Measurements from ENCODE around the gene NQO1.

Gene NQO1

DNA sequence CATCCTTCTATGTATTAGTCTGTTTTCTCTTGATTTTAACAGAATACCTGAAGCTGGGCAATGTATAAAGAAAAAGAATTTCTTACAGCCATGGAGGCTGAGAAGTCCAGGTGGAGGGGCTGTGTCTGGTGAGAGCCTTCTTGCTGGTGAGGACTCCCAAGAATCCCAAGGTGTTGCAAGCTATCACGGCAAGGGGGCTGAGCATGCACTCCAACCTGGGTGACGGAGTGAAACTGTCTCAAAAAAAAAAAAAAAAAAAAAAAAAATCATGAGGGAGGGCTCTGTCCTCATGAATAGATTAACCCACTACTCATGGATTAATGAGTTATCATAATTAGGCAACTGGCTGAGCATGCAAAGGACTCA, 19.4 kb downstream of the NQO1 start:
- TF ChIP-seq POLR2A (IDR thresholded peaks at IDR 0.05; ENCODE audit: low read length) (no peak), GATA1 (IDR thresholded peaks at IDR 0.05; ENCODE audit: low read depth, low read length) (no peak)
- no peak for DNase-seq

DNA sequence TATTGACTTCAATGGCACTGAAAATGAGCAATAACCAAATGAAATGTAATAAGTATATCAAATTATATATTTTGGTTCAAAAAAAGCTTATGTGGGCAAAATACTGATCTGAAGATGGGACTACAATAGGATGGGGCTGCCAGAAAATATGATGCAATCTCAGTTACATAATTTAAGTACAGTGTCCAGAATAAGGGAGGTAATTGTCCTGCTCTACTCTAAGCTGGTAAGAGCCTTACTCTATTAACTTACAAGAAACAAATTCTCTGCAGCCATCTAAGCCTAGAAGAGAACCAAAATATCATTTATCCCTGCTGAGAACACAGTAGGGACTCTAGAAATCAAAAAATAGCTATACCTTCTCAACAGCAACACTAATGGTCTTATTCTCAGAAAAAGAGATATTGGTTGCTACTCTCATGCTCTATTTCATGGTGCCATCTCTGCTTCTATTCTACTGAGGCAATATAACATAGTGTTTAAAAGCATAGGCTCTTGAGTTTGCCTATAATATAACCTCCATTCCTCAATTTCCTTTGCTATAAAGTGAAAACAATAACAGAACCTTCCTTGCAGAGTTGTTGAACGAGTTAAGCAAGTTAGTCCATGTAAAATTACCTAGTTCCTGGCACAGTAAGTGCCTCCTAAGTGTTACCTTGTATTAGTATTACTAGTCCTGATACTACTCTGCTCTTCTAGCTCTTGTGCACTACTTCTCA, 19.9 kb downstream of the NQO1 start:
- TF ChIP-seq GATA1 (IDR thresholded peaks at IDR 0.05; ENCODE audit: low read depth, low read length) (no peak), POLR2A (IDR thresholded peaks at IDR 0.05; ENCODE audit: low read length) (no peak)
- no peak for DNase-seq

DNA sequence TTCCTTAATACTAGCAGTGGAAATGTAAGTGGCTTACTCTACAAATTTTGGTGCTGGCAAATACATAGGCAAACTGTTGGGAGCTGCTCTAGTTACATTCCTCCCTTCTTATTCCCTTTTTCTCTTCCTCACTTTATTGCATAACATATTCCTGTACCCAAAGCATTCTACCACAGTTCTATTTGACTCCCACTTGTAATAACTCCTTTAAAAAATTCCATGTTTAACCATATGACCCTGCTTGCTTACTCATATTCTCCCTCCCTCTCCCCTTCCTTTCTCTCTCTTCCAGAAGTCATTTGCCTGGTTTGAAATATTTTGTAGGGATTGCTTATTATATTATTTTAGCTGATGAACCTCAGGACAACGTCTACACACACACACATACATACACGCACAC, 22.7 kb downstream of the NQO1 start:
- TF ChIP-seq POLR2A (IDR thresholded peaks at IDR 0.05; ENCODE audit: low read length), result no peak
- TF ChIP-seq GATA1 (IDR thresholded peaks at IDR 0.05; ENCODE audit: low read depth, low read length), result no peak
- DNase-seq, result no peak

DNA sequence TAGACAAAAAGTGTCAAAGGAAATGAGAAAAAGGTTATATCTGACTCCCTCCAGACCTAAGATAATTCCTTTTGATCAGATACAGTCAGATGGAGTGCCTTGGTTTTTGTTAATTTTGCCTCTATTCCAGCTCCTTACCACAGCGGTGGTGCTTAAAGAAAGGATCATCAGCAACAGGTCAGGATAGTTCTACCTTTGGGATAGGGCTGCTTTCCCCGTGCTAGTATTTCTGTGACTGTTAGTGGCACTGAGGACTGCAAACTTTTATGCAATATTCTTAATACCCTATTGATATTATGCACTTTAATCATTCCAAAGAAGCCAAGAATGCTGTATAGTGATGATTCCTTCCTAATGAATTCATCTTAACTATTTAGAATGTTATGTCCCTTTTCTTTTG, 24.5 kb downstream of the NQO1 start:
- no peak for DNase-seq
- TF ChIP-seq POLR2A (IDR thresholded peaks at IDR 0.05; ENCODE audit: low read length) (no peak), GATA1 (IDR thresholded peaks at IDR 0.05; ENCODE audit: low read depth, low read length) (no peak)

DNA sequence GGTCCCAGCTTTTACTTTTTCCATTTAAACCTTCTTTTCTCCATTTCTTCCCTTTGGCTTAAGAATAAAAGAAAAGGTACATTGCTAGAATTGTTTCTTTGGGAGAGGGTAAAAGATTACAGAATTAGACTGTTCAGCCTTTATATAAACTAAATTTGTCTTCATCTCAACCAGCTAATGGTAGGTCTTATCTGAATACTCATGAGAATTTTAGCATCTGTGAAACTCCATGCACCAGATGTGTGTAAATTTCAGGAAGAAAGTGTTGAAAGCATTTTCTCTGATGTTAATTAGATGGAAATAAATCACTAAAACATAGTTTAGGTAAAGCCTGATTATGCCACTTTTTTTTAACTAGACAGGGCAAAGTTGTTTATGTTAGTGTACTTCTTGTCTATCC, 24.9 kb downstream of the NQO1 start:
- no peak for DNase-seq
- TF ChIP-seq GATA1 (IDR thresholded peaks at IDR 0.05; ENCODE audit: low read depth, low read length) (no peak), POLR2A (IDR thresholded peaks at IDR 0.05; ENCODE audit: low read length) (no peak)

- DNase-seq, result no peak
- TF ChIP-seq POLR2A (IDR thresholded peaks at IDR 0.05; ENCODE audit: low read length) (no peak), GATA1 (IDR thresholded peaks at IDR 0.05; ENCODE audit: low read depth, low read length) (no peak)
Measured at GRCh38 chr16:69699915-69700314, 26.4 kb downstream of the NQO1 start.

GRCh38 chr16:69698404-69698803, 28.0 kb downstream of the NQO1 start:
- DNase-seq, result no peak
- TF ChIP-seq GATA1 (IDR thresholded peaks at IDR 0.05; ENCODE audit: low read depth, low read length) (no peak), POLR2A (IDR thresholded peaks at IDR 0.05; ENCODE audit: low read length) (no peak)

DNA sequence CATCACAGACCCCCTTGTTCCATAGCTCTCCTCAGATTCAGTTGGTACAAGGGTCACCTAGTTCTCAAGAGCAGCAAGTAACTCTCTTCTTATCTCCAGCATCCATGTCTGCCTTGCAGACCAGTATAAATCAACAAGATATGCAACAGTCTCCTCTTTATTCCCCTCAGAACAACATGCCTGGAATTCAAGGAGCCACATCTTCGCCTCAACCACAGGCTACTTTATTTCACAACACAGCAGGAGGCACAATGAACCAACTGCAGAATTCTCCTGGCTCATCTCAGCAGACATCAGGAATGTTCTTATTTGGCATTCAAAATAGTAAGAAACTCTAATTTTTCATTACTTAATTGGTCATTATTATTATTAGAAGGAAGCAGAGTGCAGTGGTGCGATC, 32.4 kb downstream of the NQO1 start:
- no peak for TF ChIP-seq POLR2A (IDR thresholded peaks at IDR 0.05; ENCODE audit: low read length)
- TF ChIP-seq GATA1 (IDR thresholded peaks at IDR 0.05; ENCODE audit: low read depth, low read length), result no peak

GRCh38 chr16:69691980-69692911, 34.1 kb downstream of the NQO1 start:
- TF ChIP-seq POLR2A (IDR thresholded peaks at IDR 0.05; ENCODE audit: low read length), result no peak
- TF ChIP-seq GATA1 (IDR thresholded peaks at IDR 0.05; ENCODE audit: low read depth, low read length), result no peak
- no peak for DNase-seq

More for the DNA sequence above, 32.4 kb downstream of the NQO1 start:
- DNase-seq, result no peak

DNA sequence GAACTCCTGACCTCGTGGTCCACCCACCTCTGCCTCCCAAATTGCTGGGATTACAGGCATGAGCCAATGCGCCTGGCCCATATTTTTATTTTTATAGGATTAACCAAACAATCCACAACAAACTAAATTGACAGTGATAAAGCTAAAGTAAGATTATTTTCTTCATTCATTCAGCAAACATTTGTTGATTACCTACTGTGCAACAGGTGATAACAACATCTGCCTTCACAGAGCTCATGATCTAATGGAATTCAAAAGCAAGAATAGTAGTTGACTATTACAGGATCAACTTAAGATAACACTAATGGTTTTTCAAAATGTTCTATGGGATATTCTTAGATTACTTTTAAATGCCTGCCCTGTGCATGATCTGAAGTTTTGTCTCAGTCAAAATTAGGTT, 37.8 kb downstream of the NQO1 start:
- TF ChIP-seq POLR2A (IDR thresholded peaks at IDR 0.05; ENCODE audit: low read length) (no peak), GATA1 (IDR thresholded peaks at IDR 0.05; ENCODE audit: low read depth, low read length) (no peak)
- DNase-seq, result no peak

DNA sequence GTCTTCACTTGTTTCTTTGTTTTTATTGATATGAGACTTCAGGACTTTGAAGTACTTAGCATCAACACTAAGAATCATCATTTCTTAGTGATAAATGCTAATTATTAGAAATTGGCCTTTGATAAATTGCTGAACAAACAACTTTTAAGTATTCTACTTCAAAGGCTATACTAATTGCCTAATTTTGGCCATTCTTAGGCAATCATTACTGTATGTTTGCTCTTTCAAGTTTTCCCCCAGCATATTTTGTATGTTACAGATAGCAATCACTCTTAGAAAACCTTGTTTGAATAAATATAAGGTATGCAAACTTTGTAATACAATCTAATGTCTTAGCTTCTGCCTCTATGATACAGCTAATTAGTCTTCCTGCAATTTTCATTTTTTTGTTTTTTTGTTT, 46.0 kb downstream of the NQO1 start:
- DNase-seq, result no peak
- TF ChIP-seq POLR2A (IDR thresholded peaks at IDR 0.05; ENCODE audit: low read length) (no peak), GATA1 (IDR thresholded peaks at IDR 0.05; ENCODE audit: low read depth, low read length) (no peak)

GRCh38 chr16:69672998-69673713, 53.2 kb downstream of the NQO1 start:
- DNase-seq, result no peak
- TF ChIP-seq GATA1 (IDR thresholded peaks at IDR 0.05; ENCODE audit: low read depth, low read length), result no peak
- no peak for TF ChIP-seq POLR2A (IDR thresholded peaks at IDR 0.05; ENCODE audit: low read length)

GRCh38 chr16:69672315-69672997, 53.9 kb downstream of the NQO1 start:
- TF ChIP-seq GATA1 (IDR thresholded peaks at IDR 0.05; ENCODE audit: low read depth, low read length), result no peak
- no peak for TF ChIP-seq POLR2A (IDR thresholded peaks at IDR 0.05; ENCODE audit: low read length)
- no peak for DNase-seq

Measured in erythroblast (primary cell).